ENCODE results near the gene RBM43. TPM values are rescaled to one million over a fixed set of nuclear protein-coding genes. Genes with fewer than 3 reads are reported as not detected.
"Not testable (repeated sequence)": the region's sequence is repeated elsewhere in the genome, so short reads cannot be mapped to it uniquely, and the experiment has no call there.

Gene RBM43
- total RNA-seq, result 1.9 and 2.9 TPM in 2 replicates

DNA sequence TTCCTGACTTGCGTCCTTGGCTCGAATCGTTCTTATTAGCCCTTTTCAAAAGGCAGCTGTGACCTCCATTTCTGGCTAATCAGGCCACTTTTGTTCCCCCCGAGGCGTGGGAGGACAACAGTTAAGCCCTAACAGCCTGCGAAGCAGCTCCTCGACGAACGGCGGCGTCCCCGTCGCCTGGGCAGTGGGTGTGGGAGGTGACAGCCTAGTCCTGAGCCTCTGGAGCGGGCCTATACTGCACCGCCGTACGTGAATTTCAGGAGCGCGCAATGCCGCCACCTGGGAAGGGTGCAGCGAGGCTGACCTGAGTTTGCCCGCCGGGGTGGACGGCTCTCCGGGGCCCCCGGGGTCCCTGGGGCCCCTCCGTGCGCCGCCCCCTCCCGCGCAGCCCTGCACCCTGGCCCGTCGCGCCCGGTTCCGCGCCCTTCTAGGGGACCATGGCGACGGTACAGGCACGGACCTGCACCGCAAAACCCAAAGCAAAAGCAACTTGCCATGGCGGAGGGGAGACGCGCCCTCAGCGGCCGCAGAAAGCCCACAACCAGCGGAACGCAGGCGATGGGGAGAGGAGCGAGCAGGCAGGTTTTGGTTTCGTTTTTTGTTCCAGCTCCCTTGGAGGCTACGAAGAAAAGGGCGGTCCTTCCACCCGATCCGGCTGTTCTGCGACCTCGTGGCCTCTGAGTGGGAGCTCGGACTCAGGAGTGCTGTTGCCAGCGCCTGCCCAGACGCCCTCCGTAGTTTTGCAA lies at the start of gene RBM43:
TSS of gene RBM43 (minus strand) at position 633 of the 746 bp plus-strand sequence. CDS start at position 497, 136 bp downstream.
- Mint-ChIP-seq H3K36me3 (ENCODE audit: low read depth) (peaks cover 3% of the 10 kb centered on the region), H3K27me3 (ENCODE audit: insufficient read depth) (peaks cover 2% of the 10 kb centered on the region), H3K4me3 (peak within 1 kb of the TSS; percentile 93), H3K27ac (peak within 1 kb of the TSS; percentile 98), H3K9me3 (no peaks in the 10 kb centered on the region), H3K4me1 (ENCODE audit: low read depth) (peaks cover 18% of the 10 kb centered on the region)
- intact Hi-C loops (cut with micrococcal nuclease), result loop anchor here (1.0 to 10.0 kb wide), 5 partner anchors 28 to 1675 kb away; partner anchors contain the start of genes ARL5A, MMADHC, NMI and RIF1
- DNase-seq (ENCODE audit: low spot score), result peak; percentile 85

DNA sequence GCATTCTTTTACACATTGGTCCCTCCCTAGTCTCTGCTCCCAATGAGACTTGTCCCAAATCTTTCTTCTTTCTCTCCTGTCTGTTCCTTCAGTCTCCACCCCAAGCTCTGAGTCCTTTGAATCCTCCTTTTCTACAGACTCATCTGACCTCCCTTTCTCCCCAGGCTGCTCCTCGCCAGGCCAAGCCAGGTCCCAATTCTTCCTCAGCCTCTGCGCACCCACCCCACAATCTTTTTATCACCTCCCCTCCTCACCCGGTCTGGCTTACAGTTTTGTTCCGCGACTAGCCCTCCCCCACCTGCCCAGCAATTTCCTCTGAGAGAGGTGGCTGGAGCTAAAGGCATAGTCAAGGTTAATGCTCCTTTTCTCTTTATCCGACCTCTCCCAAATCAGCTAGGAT lies 48.6 kb upstream of the RBM43 start:
- not testable (repeated sequence) for H3K36me3 Mint-ChIP-seq (ENCODE audit: low read depth)

DNA sequence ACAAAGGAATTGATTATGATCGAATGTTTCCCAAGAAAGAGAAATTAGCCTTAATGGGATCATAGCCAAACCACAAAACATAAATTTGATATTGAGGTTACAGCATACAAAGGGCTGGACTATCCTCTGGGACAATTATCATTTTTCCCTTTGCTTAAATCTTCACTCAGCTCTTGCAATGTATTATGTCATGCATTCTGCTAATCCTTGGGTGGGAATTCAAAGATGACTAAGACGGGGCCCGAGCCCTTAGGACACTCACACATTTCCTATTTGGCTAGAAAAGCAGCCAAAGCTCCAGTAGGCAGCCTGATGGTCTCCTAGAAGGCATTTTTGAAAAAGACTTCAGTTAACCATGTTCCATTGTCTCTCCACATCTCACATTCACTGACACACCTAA lies 45.0 kb upstream of the RBM43 start:
- intact Hi-C loops (cut with micrococcal nuclease), result no loop called here
- Mint-ChIP-seq H3K27ac (no peak overlapping the region), H3K27me3 (ENCODE audit: insufficient read depth) (peaks cover 7% of the 10 kb centered on the region), H3K36me3 (ENCODE audit: low read depth) (no peaks in the 10 kb centered on the region), H3K4me3 (no peak overlapping the region), H3K9me3 (no peaks in the 10 kb centered on the region), H3K4me1 (ENCODE audit: low read depth) (no peaks in the 10 kb centered on the region)
- no peak for DNase-seq (ENCODE audit: low spot score)

More for the DNA sequence above, 48.6 kb upstream of the RBM43 start:
- H3K9me3 Mint-ChIP-seq; H3K27ac Mint-ChIP-seq; intact Hi-C loops (cut with micrococcal nuclease); H3K4me1 Mint-ChIP-seq (ENCODE audit: low read depth); DNase-seq (ENCODE audit: low spot score); H3K4me3 Mint-ChIP-seq; H3K27me3 Mint-ChIP-seq (ENCODE audit: insufficient read depth): not testable (repeated sequence)

DNA sequence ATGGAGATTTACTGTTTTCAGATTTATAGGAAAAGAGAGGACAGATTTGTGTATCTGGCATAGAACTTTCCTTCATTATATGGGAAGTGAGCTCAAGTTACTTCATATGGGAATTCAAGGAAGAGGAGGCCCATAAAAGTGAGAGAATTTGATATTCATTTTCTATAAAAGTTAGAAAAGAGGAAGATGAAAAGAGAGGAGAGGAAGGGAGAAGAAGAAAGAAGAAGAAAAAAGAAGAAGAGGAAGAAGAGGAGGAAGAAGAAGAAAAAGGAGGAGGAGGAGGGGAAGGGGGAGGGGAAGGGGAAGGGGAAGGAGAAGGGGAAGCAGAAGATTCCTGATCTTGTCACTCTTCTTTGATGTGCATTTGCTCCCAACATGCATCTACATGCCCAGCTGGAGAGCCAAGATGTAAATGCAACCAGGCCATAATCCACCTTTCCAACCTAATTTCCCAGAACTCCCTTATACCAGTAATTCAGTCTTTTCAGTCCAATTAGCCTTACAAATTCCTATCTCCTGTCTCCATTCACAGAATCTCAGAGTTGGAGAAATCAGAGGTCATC lies 43.5 kb upstream of the RBM43 start:
- H3K9me3 Mint-ChIP-seq, result no peaks in the 10 kb centered on the region
- peaks cover 9% of the 10 kb centered on the region for H3K27me3 Mint-ChIP-seq (ENCODE audit: insufficient read depth)
- H3K27ac Mint-ChIP-seq, result no peak overlapping the region
- DNase-seq (ENCODE audit: low spot score), result no peak
- no peaks in the 10 kb centered on the region for H3K36me3 Mint-ChIP-seq (ENCODE audit: low read depth)
- H3K4me3 Mint-ChIP-seq, result no peak overlapping the region
- no peaks in the 10 kb centered on the region for H3K4me1 Mint-ChIP-seq (ENCODE audit: low read depth)
- intact Hi-C loops (cut with micrococcal nuclease), result no loop called here

DNA sequence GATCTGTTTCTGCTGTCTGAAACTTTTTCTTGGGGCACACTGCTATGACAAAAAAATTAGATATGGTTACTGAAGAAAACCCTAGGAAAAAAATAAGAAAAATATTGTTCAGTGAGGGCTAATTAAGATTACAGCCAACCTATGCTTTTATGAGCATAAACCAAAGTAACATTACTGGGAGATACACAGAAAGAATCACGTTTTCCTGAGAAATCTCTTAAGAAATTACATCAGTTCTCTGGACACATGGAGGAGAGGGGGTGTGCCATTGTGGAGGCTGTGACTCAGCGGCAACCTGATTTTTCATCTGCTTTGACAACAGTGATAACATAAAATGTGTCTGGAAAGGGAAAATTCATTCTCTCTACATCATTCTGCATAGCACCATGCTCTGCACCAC lies 41.2 kb upstream of the RBM43 start:
- no peak overlapping the region for H3K4me3 Mint-ChIP-seq
- peaks cover 7% of the 10 kb centered on the region for H3K4me1 Mint-ChIP-seq (ENCODE audit: low read depth)
- no peak overlapping the region for H3K27ac Mint-ChIP-seq
- intact Hi-C loops (cut with micrococcal nuclease), result no loop called here
- H3K36me3 Mint-ChIP-seq (ENCODE audit: low read depth), result peaks cover 2% of the 10 kb centered on the region
- H3K9me3 Mint-ChIP-seq, result peaks cover under 1% of the 10 kb centered on the region
- H3K27me3 Mint-ChIP-seq (ENCODE audit: insufficient read depth), result peaks cover 6% of the 10 kb centered on the region
- no peak for DNase-seq (ENCODE audit: low spot score)

DNA sequence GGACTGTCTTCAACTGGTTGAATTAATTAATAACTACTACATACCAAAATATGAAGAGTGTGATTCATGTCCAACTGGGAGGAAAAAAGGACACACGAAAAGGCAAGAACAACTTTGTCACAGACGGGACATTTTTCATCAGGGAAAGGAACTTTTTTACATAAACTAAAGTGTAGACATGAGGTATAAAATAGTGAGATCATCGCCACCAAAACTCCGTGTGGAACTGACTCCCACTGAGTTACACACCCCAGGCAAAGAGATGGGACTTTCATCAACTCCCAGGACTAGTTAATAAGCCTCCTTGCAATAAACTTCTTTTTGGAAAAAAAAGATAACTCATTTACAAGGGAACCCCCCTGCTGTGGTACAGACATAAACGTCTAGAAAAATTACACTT lies 40.7 kb upstream of the RBM43 start:
- H3K27ac Mint-ChIP-seq, result no peak overlapping the region
- H3K9me3 Mint-ChIP-seq, result peaks cover 6% of the 10 kb centered on the region
- peaks cover 2% of the 10 kb centered on the region for H3K36me3 Mint-ChIP-seq (ENCODE audit: low read depth)
- peaks cover 12% of the 10 kb centered on the region for H3K4me1 Mint-ChIP-seq (ENCODE audit: low read depth)
- intact Hi-C loops (cut with micrococcal nuclease), result no loop called here
- no peak for DNase-seq (ENCODE audit: low spot score)
- peaks cover 6% of the 10 kb centered on the region for H3K27me3 Mint-ChIP-seq (ENCODE audit: insufficient read depth)
- no peak overlapping the region for H3K4me3 Mint-ChIP-seq

DNA sequence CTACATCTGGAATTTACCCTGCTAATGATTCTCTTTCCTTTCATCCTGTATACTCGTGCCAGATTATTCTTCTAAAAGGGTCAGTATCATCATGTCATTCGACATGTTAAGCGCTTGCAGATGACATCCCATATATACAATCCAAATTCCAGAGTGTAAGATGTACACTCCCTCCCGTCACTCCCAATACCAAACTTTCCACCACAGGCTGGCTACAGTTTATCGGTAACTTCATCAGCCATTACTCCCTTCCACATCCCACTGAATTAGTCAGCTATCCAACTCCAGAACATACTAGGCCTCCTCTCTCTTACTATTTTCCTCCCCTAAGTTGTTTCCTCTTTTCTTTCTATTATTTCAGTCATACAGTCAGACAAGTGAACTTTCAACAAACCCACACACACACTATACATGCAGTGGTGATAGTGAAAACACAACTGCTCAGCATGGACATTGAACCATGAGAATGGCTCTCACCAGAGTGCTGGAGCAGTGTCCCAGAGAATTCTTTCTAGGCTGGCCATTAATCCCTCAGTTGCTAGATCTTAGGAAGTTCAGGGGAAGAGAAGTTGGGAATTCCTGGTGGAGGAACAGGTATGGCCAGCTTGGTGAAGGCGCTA lies 38.4 kb upstream of the RBM43 start:
- no peak overlapping the region for H3K4me3 Mint-ChIP-seq
- peaks cover 20% of the 10 kb centered on the region for H3K4me1 Mint-ChIP-seq (ENCODE audit: low read depth)
- H3K27ac Mint-ChIP-seq, result no peak overlapping the region
- no peak for DNase-seq (ENCODE audit: low spot score)
- peaks cover 12% of the 10 kb centered on the region for H3K9me3 Mint-ChIP-seq
- H3K27me3 Mint-ChIP-seq (ENCODE audit: insufficient read depth), result peaks cover 6% of the 10 kb centered on the region
- peaks cover 4% of the 10 kb centered on the region for H3K36me3 Mint-ChIP-seq (ENCODE audit: low read depth)
- intact Hi-C loops (cut with micrococcal nuclease), result no loop called here

DNA sequence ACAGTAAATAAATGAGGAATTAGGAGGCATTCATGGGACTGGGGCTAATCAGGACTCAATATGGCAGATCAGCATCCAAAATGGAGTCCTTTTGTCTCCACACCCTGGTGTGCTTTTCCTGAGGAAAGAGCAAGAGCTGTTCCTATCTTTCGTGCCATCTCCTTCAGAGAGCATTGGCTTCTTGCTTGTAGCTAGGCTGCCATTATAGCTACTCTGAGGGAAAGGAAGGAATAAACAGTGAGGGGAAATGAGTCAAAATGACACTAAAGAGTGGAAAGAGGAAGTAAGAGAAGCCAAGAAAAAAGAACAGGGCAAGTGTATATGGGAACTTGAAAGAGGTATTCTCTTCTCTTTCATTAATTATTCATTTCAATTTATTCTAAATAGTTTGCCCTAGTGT lies 36.2 kb upstream of the RBM43 start:
- Mint-ChIP-seq H3K4me1 (ENCODE audit: low read depth) (peaks cover 20% of the 10 kb centered on the region), H3K27ac (peak overlapping the region; percentile 60), H3K9me3 (peaks cover 12% of the 10 kb centered on the region), H3K27me3 (ENCODE audit: insufficient read depth) (peaks cover 8% of the 10 kb centered on the region), H3K36me3 (ENCODE audit: low read depth) (peaks cover 4% of the 10 kb centered on the region), H3K4me3 (peak overlapping the region; percentile 11)
- intact Hi-C loops (cut with micrococcal nuclease), result no loop called here
- DNase-seq (ENCODE audit: low spot score), result no peak

DNA sequence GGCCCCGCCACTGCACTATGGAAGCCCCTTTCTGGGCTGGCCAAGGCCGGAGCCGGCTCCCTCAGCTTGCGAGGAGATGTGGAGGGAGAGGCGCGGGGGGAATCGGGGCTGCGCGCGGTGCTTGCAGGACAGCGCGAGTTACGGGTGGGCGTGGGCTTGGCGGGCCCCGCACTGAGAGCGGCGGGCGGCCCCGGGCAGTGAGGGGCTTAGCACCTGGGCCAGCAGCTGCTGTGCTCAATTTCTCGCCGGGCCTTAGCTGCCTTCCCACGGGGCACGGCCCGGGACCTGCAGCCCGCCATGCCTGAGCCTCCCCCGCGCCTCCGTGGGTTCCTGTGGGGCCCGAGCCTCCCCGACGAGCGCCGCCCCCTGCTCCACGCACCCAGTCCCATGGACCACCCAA lies 34.3 kb upstream of the RBM43 start:
- H3K4me1 Mint-ChIP-seq (ENCODE audit: low read depth), result peaks cover 26% of the 10 kb centered on the region
- H3K27me3 Mint-ChIP-seq (ENCODE audit: insufficient read depth); intact Hi-C loops (cut with micrococcal nuclease): not testable (repeated sequence)

DNA sequence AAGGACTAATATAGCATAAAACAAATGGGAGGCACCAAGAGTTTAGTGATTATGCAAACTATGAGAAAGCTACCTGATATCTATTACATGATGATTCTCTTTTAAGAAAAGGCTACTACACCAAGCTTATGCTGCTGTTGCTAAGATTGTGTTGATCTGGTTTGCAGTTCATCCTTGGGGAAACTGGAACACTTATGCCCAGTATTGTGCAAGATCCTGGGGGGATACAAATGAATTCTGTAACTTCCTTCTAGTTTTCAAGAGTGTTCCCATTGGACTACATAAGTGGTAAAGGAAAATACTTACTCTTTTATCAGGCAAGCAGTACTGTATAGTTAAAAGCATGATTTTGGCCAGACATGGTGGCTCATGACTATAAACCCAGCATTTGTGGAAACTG lies 30.9 kb upstream of the RBM43 start:
- intact Hi-C loops (cut with micrococcal nuclease), result no loop called here
- peaks cover 8% of the 10 kb centered on the region for H3K9me3 Mint-ChIP-seq
- H3K27ac Mint-ChIP-seq, result no peak overlapping the region
- DNase-seq (ENCODE audit: low spot score), result no peak
- H3K4me1 Mint-ChIP-seq (ENCODE audit: low read depth), result peaks cover 33% of the 10 kb centered on the region
- peaks cover 7% of the 10 kb centered on the region for H3K36me3 Mint-ChIP-seq (ENCODE audit: low read depth)
- peaks cover 8% of the 10 kb centered on the region for H3K27me3 Mint-ChIP-seq (ENCODE audit: insufficient read depth)
- H3K4me3 Mint-ChIP-seq, result no peak overlapping the region

More for the DNA sequence above, 34.3 kb upstream of the RBM43 start:
- not testable (repeated sequence) for H3K27ac Mint-ChIP-seq; H3K36me3 Mint-ChIP-seq (ENCODE audit: low read depth); DNase-seq (ENCODE audit: low spot score); H3K4me3 Mint-ChIP-seq
- peaks cover 12% of the 10 kb centered on the region for H3K9me3 Mint-ChIP-seq

DNA sequence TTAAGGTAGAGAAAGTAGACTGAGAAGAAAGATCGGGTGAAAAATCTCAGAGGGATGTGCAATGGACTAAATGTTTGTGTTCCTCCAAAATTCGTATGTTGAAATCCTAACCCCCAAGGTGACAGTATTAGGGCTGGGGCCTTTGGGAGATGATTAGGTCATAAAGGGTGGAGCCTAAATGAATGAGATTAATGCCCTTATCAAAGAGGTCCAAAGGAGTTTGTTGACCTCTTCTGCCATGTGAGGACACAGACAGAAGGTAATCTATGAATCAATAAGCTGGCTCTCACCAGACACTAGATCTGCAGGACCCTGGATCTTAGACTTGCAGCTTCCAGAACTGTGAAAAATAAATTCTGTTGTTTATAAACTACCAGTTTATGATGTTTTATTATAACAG lies 30.5 kb upstream of the RBM43 start:
- DNase-seq (ENCODE audit: low spot score), result no peak
- H3K9me3 Mint-ChIP-seq, result peaks cover 4% of the 10 kb centered on the region
- peaks cover 33% of the 10 kb centered on the region for H3K4me1 Mint-ChIP-seq (ENCODE audit: low read depth)
- intact Hi-C loops (cut with micrococcal nuclease), result no loop called here
- H3K4me3 Mint-ChIP-seq, result no peak overlapping the region
- H3K27ac Mint-ChIP-seq, result no peak overlapping the region
- H3K36me3 Mint-ChIP-seq (ENCODE audit: low read depth), result peaks cover 11% of the 10 kb centered on the region
- peaks cover 8% of the 10 kb centered on the region for H3K27me3 Mint-ChIP-seq (ENCODE audit: insufficient read depth)

DNA sequence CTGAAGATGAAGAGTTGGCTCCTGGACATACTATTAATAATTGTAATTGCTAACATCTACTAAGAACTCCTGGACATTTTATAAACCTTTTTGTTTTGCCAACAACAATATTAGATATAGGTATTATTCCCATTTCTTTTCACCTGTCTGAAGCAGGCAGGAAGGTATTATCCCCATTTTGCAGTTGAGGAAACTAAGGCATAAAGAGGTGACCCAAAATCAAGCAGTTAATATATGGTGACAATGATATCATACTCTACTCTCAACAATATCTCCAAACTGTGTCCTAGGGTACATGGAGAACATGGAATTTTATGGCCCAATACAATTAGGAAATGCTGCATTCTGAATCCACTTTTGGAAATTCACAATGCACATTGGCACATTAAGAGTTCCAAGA lies 29.6 kb upstream of the RBM43 start:
- Mint-ChIP-seq H3K36me3 (ENCODE audit: low read depth) (peaks cover 12% of the 10 kb centered on the region), H3K4me1 (ENCODE audit: low read depth) (peaks cover 36% of the 10 kb centered on the region), H3K4me3 (no peak overlapping the region), H3K27me3 (ENCODE audit: insufficient read depth) (peaks cover 8% of the 10 kb centered on the region), H3K9me3 (no peaks in the 10 kb centered on the region), H3K27ac (no peak overlapping the region)
- DNase-seq (ENCODE audit: low spot score), result no peak
- intact Hi-C loops (cut with micrococcal nuclease), result no loop called here

All from activated T-helper 1 cell treated with anti-CD3 and anti-CD28 coated beads, Interleukin-12 subunit alpha, Interleukin-12 subunit beta, Interleukin-2, Interleukin-4 antibody, amounts not matched to agents 30 ng/mL and 10 ng/mL and 1 ng/mL, durations not matched to agents 14 hours and 24 hours and 36 hours (primary cell).